HG02798 (cell line): ENCODE data around the gene SUSD2.

Source experiments
- ATAC-seq: cut with Tn5 transposase; IDR thresholded peaks from one replicate; pipeline ENCODE4 v1.9.1; 2021; ENCODE audit warnings: mild to moderate bottlenecking; ENCODE audit not compliant: unreplicated experiment, poor library complexity

Gene SUSD2

DNA sequence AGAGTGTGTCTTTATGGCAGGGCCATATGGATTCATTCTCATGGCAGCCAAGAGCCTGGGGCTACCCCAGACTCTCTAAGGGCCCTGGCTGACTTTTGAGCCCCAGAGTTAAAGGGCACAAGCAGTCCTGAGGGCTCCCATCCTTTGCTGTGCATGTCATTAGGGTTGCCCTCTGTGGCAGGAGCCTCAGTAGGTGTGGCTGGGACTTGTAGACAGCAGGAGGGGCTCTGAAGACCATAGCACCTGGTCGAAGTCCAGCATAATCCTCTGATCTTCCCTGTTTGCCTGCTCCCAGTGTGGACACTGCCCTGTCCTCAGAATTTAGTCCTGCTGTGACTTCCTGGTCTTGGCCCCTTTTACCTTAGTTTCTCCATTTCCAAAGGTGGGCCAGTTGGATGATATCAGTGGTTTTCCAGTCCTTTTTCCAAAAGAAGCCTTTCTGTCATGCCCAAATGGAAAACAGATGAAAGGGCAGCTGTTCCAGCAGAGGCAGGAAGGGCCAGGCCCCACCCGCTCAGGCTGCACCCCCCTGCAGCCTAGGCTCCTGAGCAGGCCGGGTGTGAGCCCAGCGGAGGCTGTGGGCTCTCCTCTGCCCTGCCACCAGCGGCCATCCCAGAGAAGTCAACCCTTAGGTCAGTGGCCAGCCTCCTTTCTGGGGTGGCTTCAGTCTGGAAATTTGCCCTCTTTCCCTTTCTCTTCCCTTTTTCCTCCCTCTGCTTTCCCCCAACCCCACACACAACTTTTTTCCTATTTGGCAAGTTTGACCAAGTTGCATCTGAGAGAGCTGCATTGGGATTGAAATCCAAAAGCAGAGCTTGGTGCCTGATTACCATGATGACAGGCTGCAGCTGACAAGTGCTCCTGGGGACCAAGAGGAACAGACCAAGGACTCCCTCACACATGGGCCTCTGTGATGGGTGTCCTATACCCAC is 32.8 kb upstream of the SUSD2 start:
- no peak for ATAC-seq

DNA sequence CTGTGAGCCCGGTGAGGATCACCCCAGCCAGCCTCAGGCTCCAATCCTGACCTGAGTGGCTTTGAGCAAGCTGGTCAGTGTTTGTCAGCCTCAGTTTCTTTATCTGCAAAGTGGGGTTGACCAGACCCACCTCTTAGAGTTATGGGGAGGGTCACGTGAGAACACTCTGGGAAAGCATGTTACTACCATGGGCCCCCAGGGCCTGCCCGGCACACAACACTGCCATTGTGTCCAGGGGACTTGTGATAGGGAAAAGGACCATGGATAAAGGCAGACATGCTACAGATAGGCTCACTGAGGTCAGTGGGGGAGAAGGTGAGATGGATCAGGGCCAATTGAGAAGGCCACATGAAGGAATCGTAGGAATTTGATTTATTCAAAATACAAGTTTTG is 32.1 kb upstream of the SUSD2 start:
- no peak for ATAC-seq

- no peak for ATAC-seq
These were observed 27.9 kb upstream of the SUSD2 start for GRCh38 chr22:24153353-24153752.

DNA sequence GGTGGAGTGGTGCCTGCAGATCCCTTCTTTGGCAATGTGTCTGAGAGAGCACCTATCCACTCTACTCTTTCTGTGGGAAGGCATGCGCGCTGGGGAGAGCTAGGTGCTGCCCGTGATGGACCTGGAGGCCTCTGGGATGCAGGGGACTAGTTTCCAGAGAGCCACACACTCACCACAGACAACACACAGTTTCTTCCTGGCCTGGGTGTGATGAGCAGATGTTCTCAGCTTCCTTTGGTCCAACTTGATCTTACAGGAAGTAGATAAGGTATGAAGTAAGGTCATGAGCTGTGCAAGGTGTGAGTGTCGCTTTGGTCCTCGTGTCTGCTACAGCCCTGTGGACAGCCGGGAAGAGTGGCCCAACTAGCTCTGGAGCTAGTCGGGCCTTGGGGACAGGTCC is 27.3 kb upstream of the SUSD2 start:
- ATAC-seq = no peak

- ATAC-seq = no peak
These were observed 26.5 kb upstream of the SUSD2 start for GRCh38 chr22:24154826-24155225.

DNA sequence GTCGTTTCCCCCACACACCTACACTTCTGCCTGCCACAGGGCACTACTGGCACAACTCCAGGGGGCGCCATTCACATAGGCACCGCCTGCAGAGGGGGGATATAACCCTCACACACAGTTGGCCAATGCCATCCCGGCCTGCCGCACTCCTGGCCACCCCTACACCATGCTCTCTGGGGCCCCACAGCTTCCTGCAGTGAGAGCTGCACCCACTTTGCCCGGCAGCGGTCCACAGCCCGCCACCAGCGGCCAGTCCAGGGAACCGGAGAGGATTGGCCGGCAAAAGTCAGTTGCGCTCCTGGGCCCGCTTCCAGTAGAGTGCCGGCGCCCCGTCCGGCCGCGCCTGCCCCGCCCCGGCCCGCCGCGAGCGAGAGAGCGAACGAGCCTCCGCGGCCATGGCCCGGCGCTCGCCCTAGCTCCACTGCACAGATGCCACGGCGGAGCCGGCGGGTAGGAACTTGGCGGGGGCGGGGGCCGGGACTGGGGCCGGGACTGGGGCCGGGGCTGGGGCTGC is 25.6 kb upstream of the SUSD2 start:
- peak; percentile 25 for ATAC-seq

- peak; percentile 41 for ATAC-seq
These were observed 25.0 kb upstream of the SUSD2 start for GRCh38 chr22:24156141-24156912.

GRCh38 chr22:24156913-24157821 is 24.1 kb upstream of the SUSD2 start:
- ATAC-seq = peak; percentile 78

GRCh38 chr22:24157822-24158135 is 23.5 kb upstream of the SUSD2 start:
- ATAC-seq = no peak

GRCh38 chr22:24159650-24160049 is 21.6 kb upstream of the SUSD2 start:
- ATAC-seq = no peak

- ATAC-seq = no peak
These were observed 20.7 kb upstream of the SUSD2 start for GRCh38 chr22:24160546-24160945.

DNA sequence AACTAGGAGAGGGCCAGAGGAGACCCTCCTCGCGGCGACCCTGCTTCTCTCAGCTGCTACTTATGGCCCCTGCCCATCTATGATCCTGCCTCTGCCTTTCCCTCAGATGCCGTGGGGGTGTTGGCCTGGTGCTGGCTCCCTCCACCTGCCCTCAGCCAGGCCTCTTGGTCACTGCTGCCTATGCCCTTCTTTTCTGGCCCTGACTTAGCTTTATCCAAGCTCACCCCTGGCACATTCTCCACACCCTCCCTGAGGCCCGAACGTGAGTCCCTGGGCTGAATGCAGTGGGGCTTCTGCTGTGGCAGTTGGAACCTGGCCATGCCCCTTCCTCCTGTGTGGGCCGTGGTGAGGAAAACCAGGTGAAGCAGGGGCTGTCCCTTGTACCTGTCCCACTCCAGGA is 19.8 kb upstream of the SUSD2 start:
- ATAC-seq = no peak

DNA sequence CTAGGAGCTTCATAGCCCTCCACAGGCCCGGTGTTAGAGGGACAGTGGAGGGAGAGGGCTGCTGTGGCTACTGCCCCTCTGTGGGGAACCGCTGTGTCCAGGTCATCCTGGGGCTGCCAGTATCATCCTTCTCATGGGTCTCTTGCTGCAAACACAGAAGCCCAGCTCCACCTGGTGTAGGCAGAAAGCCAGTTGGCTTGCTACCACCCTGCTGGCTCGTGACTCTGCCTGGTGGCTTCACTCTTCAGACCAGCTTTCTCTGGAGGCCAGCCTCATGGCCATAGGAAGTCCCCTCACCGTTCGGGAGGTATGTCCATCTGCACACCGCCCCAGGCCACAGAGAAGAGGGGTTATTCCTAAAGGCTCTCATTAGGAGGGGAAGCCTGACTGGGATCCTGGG is 19.4 kb upstream of the SUSD2 start:
- no peak for ATAC-seq

DNA sequence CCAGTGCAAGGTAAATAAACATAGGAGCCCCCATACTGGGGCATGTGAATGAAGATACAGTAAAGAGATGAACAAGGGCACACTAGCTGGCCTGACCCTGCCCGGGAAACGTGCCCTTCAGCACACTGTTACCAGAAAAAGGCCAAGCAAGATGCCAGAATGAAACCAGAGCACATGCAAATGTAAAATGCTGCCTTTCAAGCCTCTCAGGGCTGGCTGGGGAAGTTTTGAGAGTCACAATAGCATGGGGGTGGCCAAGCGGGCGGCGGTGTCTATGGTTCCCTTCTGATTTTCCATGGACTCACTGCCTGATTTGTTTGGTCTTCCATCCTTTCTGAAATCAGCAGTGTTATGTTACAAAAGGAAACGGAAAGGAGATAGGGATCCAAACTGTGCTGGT is 18.9 kb upstream of the SUSD2 start:
- ATAC-seq = no peak

DNA sequence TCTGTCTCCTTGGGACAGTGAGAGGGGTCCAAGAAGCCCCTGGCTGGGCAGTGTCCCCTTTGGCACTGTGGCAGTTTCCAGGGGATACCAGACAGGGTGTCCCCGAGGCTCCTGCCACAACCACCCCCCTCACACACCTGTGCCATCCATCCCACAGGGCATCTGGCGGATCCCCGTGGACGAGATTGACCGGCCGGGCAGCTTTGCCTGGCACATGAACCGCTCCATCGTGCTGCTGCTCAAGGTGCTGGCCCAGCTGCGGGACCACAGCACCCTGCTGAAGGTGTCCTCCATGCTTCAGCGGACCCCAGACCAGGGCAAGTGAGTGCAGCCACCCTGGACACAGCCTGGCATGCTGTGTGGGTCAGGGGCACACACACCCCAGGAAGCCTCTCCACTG is 17.0 kb upstream of the SUSD2 start:
- ATAC-seq = no peak

DNA sequence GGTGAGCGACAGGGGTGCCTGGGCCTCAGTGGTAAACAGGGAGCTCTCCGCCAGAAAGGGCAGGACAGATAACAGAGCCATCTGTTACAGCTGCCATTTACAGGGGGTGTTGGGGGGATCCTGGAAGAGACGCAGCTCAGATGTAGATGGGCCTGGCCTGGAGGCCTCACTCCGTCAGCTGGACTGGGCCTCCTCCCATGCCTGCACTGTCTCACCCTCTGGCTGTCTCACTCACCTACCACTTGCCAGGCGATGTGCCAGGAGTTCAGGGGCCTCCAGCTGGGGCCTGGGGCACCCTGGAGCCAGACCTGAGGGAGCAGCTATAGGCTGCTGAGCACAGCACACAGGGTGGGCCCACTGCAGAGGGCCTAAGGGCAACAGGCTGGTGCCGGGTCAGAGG is 16.3 kb upstream of the SUSD2 start:
- no peak for ATAC-seq

GRCh38 chr22:24165673-24166072 is 15.6 kb upstream of the SUSD2 start:
- ATAC-seq = no peak

DNA sequence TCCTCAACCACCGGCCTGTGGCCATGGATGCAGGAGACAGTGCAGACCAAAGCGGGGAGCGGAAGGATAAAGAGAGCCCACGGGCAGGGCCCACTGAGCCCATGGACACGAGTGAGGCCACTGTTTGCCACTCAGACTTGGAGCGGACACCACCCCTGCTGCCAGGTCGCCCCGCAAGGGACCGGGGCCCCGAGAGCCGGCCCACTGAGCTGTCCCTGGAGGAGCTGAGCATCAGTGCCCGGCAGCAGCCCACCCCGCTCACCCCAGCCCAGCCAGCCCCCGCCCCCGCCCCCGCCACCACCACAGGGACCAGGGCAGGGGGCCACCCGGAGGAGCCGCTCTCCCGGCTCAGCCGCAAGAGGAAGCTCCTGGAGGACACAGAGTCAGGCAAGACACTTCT is 14.5 kb upstream of the SUSD2 start:
- no peak for ATAC-seq

DNA sequence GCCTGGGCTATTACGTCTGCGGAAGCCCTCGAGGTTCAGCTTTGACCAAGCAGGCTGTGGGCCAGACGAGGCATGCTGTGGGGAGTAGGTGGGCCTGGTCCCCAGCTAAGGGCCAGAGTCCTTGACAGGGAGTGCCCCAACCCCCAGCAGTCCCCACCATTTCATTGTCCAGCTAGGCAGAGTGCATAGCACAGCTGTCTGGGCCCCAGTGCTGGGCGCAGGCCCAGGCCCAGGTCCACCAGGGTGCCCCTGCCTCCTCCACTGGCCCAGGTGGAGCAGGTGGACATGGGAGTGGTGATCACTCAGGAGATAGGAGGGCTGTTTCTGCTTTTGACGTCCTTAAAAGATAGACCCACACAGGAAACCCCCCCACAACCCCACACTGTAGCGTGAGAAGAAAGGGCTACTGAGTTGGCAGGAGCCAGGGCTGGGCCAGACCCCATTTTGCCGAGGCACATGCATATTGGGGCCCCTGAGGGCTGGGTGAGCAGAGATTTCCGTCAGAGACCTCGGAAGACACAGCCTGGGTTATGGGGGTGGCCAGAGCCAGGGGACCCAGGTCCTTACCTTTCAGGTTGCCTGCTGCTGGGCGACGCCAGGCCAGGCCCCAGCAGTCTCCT is 11.7 kb upstream of the SUSD2 start:
- ATAC-seq = no peak

DNA sequence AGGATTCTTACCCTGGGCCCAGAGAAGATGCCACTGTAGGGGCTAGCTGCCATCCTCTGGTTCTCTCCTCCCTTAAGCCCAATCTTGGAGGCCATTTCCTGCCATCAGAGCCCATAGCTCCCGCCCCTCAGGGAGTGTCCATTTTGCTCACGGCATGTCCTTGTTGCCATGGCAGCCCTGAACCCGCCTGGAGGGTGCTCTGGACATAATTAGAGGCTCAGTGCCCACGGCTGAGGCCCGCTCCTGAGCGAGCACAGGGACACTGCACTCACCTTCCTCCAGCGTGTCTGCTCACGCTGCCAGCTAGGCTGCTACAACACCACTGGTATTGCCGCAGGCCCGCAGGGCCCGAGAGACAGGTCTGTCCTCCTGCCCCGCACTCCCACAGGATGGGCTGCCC is 11.1 kb upstream of the SUSD2 start:
- no peak for ATAC-seq
